Activated gamma-delta T cell treated with anti-CD3 and anti-CD28 coated beads, Interleukin-2, amount 50 U/mL, for 16 hours (primary cell): Measurements from ENCODE around the gene ATXN1.

Experiments
- DNase-seq: peaks from one replicate; pipeline ENCODE4 v3.0.0-alpha.2; 2020; ENCODE audit warnings: low read depth

ATXN1 gene

GRCh38 chr6:16743664-16744210 is 17.5 kb downstream of the ATXN1 start:
- no peak for DNase-seq

- DNase-seq, result no peak
These were observed 19.1 kb downstream of the ATXN1 start for GRCh38 chr6:16742116-16742515.

GRCh38 chr6:16741112-16742016 is 19.9 kb downstream of the ATXN1 start:
- DNase-seq, result no peak

GRCh38 chr6:16740097-16740496 is 21.2 kb downstream of the ATXN1 start:
- DNase-seq, result no peak

GRCh38 chr6:16739329-16739801 is 21.9 kb downstream of the ATXN1 start:
- no peak for DNase-seq

DNA sequence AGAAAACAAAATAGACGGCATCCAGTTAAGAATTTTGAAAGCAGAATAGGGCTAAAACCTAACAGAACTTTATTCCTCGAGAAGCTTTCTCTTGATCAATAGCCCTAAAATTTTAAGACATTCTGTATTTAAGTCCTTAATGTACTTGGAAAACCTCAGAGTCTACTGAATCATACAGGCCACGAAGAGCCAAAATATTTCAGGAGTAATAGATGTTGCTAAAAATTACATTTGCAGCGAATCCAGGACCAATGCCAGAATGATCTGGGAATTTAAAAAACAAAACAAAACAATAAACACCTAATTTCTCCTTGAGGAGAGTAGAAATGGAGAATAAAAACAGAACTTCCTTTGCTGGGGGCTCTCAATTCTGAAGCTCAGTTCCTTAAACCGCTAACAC is 23.3 kb downstream of the ATXN1 start:
- DNase-seq, result no peak

DNA sequence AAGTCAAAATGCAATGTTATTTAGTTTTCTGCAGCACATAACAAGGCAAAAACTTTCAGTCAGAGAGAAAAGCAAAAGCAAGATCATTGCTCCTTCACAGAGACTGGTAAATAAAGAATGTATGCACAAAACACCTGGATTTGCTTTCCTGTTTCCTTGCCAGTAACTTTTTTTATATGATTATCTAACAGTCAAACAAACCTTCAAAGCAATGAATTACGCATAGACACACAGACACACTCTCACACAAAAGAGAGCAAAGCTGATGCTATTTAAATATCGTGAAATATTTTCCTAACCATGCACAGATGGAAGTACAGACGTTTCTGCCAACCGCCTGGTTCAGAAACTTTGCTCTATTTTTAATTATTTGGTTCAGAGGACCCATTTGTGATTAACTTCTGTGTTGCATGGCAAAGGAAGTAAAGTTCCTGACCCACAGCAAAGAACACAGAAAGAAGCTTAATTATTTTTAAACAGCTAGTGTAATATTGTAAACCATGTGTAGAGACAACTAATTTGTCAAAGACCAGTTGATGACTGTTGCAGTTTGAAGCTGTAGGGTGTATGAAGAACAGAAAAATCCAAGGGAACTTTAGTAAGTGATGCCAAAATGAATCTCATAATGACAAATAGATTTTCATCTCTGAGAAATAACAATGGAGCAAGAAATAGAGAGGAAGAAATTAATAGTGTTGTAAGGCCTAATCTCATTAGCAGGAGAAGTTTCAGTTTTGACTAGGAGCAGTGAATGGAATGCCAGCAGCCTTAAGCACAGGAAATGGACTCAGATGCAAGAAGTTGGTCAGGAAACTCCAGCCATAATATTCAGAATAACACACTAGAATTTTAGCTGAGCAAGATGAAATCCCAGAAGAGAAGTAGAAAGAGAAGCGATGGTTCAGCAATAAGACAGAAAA is 24.1 kb downstream of the ATXN1 start:
- no peak for DNase-seq

- DNase-seq, result no peak
These were observed 26.2 kb downstream of the ATXN1 start for GRCh38 chr6:16735014-16735413.

- no peak for DNase-seq
These were observed 28.2 kb downstream of the ATXN1 start for GRCh38 chr6:16733085-16733484.

DNA sequence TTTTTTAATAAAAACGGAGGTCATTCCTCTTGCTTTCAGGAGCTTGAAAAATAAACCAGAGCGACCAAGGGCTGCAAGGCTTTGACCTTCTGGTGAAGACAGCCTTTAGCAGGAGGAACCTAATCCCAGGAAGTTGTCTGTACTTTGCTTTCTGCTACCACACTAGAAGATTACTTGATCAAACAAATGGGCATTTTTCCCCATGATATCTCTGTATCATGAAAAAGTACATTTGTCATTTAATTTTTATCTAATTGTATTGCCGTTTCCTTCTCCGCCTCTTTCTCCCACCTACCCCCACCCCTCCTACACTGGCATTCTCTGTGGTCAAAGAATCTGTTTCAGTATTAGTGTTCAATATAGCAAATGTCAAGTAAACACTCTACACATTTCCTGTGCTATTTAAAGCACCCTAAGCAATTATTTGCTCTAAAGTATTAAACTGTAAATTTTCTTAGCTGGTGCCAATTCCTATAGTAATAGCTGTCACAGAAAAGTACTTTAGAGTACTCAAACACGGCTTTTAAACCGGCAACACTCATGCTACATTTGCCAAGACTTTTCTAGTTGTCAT is 29.7 kb downstream of the ATXN1 start:
- peak; percentile 19 for DNase-seq

DNA sequence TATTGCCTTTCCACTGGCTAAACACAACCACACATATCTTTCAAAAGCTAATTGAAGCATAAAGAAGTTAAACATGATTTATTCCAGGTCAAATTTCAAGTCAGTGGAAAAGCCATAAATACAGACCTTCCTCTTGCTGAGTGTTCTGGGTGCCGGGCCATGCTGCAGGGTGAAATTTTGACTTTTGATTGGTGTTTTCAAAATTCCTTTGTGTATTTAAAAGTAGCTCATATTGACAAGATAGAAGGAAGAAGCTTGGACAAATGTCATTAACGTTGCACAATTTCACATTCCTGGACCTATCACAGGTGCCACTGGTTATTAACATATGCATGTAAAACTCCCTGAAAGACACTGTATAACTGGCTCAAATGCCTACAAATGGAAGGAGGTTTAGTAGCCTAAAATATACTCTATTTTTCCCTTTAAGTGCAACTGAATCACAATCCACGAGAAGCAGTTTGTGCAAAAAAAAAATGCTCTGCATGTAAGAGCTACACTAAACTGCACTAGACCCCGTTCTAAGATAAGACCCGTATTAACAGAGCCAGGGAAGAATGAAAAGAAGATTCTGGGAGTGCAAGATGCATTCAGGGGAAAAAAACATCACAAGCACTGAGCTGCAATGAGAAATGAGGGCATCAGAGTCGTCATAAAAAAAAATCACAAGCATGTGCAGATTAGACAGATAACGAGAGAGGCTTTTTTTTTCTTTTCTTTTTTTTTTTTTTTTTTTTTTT is 30.4 kb downstream of the ATXN1 start:
- no peak for DNase-seq

GRCh38 chr6:16729744-16730143 is 31.5 kb downstream of the ATXN1 start:
- no peak for DNase-seq

- DNase-seq, result no peak
These were observed 32.0 kb downstream of the ATXN1 start for GRCh38 chr6:16729183-16729691.

GRCh38 chr6:16728513-16729182 is 32.6 kb downstream of the ATXN1 start:
- DNase-seq, result no peak

- DNase-seq, result no peak
These were observed 33.3 kb downstream of the ATXN1 start for GRCh38 chr6:16727996-16728395.

DNA sequence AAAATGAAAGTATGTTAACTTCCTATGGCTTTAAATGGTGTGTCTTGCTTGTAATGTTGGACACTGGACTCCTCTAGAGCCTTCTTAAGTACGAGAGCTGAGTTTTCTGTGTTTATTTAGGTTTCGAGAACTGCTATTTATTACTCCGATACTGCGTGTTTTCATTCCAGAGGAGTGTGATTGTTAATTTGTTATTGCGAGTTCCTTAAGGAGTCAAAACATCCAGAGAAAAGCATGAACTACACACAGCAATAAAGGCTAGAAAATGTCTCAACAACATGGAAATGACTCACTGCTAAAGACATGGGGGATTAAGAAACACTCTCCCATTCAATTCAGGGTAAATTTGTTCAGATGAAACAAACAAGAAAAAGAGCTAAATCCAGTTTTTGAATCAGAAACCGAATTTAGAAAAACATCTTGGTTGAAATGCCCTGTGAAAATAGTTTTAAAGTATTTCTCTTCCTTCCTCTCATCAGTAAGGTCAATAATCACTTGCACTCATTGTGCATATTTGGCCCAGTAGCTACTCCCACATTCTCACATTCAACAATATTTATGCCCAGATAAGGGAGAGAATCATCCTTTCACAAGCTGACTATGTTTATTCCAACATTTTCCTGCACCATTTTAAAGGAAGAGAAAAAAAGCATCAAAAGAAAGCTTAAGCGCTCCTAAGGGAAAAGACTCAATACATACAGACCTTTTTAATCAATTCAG is 36.0 kb downstream of the ATXN1 start:
- no peak for DNase-seq

DNA sequence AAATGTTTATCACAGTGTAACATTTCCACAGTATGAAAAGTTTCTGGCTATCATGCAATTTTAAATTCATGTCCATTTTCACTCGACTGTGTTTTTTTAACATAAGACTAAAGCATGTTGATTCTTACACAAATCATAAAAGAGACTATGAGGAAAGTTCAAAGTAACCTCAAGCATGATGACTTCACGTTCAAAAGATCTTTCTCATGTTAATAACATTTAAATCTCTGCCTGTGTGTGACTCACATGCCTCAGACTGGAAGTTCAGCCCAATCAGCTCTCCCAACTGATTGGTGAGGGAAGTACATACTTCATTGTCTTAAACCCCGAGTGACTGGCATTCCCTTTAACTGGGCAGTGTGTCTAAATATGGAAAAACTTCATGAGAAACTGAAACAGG is 37.4 kb downstream of the ATXN1 start:
- no peak for DNase-seq

DNA sequence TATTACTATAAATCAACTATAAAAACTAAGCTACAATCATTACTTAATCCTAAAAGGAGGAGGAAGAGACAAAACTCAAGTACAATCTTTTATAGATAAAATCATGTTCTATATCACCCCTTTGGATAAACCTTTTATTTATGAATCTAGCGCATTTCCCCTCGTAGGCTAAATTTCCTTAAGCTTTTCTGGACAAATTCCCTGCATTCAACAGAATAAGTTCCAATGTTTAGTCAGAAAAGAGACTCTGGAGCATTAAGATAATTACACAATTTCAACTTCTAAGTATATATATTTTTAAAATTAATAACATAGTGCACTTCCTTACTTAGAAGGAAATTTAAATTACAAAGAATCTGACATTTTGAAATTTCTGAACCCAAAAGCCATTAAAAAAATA is 37.9 kb downstream of the ATXN1 start:
- DNase-seq, result no peak

DNA sequence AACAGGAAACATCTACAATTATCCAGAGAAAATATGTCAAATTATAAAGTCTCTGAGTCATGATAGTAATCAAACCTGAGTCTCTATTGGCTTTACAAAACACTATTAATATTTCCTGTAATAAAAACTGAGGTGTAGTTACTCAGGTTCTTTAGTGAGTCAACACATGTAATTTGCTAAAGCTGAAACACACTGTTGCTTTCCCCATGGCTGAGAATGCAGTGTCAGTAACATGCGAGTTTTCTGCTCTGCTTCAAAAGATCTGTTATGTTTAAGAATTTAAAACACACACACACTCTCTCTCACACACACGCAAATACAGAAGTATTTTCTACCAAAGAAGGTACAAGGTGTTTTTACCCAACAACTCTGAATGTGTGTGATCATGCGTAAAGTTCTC is 38.6 kb downstream of the ATXN1 start:
- no peak for DNase-seq

- DNase-seq, result no peak
These were observed 39.3 kb downstream of the ATXN1 start for GRCh38 chr6:16721977-16722376.
